Adipocyte (in vitro differentiated cells): ENCODE data around the gene TACC2.

Source experiments
- DNase-seq: peaks from one replicate; pipeline ENCODE4 v3.0.0-alpha.2; 2015; ENCODE audit warnings: low read depth
- H3K27me3 ChIP-seq: replicated peaks from 2 replicates; pipeline ENCODE4 v1.7.0; 2013; ENCODE audit warnings: mild to moderate bottlenecking, low read length, moderate library complexity; ENCODE audit not compliant: control insufficient read depth, insufficient read depth
- H3K36me3 ChIP-seq: 2 replicates; pipeline ENCODE4 v1.7.0; 2013; ENCODE audit warnings: low read length, mild to moderate bottlenecking, moderate library complexity; ENCODE audit not compliant: control insufficient read depth, insufficient read depth, severe bottlenecking
- H3K4me1 ChIP-seq: 2 replicates; pipeline ENCODE4 v1.7.0; 2013; ENCODE audit warnings: mild to moderate bottlenecking, low read length, moderate library complexity; ENCODE audit not compliant: control insufficient read depth, insufficient read depth
- H3K4me3 ChIP-seq: 2 replicates; pipeline ENCODE4 v1.7.0; 2013; ENCODE audit warnings: mild to moderate bottlenecking, low read length, moderate library complexity
- H3K9ac ChIP-seq: 2 replicates; pipeline ENCODE4 v1.7.0; 2013; ENCODE audit warnings: mild to moderate bottlenecking, low read length, moderate library complexity
- H3K9me3 ChIP-seq: 2 replicates; pipeline ENCODE4 v1.7.0; 2013; ENCODE audit warnings: mild to moderate bottlenecking, low read length, moderate library complexity; ENCODE audit not compliant: control insufficient read depth

The TACC2 gene

DNA sequence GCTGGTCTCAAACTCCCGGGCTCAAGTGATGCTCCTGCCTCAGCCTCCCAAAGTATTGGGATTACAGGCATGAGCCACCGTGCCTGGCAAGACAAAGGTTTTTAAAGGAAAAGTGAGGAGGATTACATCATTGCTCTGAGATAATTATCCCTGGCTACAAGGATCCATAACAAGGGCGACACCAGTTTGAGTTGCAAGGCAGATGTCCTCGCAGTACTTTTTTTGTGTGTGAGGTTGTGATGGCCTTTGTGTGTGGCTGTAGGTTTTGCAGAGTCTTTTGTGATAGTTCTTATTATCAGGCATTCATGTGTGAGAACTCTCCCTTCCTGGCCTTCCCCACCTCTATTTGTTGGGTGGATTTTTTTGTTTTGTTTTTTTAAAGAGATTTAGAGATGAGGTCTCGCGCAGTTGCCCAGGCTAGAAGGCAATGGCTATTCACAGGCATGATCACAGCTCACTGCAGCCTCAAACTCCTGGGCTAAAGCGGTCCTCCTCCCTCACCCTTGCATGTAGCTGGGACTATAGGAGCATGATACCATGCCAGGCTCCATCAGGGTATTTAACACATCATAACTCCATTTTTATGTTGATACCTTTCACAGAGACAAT lies 292.2 kb downstream of the TACC2 start:
- no peak for DNase-seq
- Histone ChIP-seq H3K36me3 (no peaks in the 10 kb centered on the region), H3K9me3 (no peaks in the 10 kb centered on the region), H3K4me3 (no peak overlapping the region), H3K9ac (no peak overlapping the region), H3K27me3 (no peaks in the 10 kb centered on the region), H3K4me1 (peaks cover 14% of the 10 kb centered on the region)

DNA sequence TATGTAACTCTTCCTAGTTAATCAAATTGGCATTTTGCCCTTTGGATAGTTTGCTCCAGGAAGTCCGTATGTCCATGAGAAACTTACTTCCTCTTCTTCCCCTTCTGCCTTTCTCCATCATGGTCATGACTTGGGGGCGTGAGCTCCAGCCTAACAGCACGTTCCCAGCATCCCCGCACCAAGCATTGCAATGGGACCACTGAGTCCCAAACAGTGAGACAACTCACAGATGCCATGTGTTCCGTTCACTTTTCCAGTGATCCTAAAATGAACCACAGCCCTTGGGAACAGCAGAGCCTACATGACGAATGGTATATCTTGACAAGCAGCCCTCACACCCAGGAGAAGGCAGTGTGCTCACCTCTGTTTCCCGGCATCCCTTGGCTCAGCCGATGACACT lies 292.8 kb downstream of the TACC2 start:
- DNase-seq = no peak
- no peak overlapping the region for H3K9ac ChIP-seq
- H3K9me3 ChIP-seq = no peaks in the 10 kb centered on the region
- no peaks in the 10 kb centered on the region for H3K36me3 ChIP-seq
- H3K27me3 ChIP-seq = no peaks in the 10 kb centered on the region
- H3K4me1 ChIP-seq = peaks cover 13% of the 10 kb centered on the region
- no peak overlapping the region for H3K4me3 ChIP-seq

DNA sequence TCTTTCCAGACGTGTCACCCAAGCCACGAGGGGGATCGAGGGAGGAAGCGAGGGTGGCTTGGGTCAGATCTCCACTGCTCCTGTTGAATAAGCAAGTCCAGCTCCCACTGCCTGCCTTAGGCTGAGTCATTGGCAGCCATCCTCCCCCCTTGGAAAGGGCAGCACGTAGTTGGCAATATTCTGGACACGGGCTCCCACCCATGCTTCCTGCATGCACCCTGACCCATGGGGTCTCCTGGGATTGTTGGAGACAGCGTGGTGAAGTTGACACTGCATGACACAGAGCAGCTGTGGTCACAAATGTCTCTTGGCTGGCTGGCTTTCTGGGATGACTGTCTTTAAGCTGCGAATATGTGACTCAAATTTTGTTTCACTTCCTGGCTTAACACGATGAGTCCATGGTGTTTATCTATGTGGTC lies 293.3 kb downstream of the TACC2 start:
- no peaks in the 10 kb centered on the region for H3K36me3 ChIP-seq
- H3K27me3 ChIP-seq = no peaks in the 10 kb centered on the region
- H3K9ac ChIP-seq = no peak overlapping the region
- no peak for DNase-seq
- H3K9me3 ChIP-seq = no peaks in the 10 kb centered on the region
- H3K4me1 ChIP-seq = peaks cover 13% of the 10 kb centered on the region
- H3K4me3 ChIP-seq = no peak overlapping the region

DNA sequence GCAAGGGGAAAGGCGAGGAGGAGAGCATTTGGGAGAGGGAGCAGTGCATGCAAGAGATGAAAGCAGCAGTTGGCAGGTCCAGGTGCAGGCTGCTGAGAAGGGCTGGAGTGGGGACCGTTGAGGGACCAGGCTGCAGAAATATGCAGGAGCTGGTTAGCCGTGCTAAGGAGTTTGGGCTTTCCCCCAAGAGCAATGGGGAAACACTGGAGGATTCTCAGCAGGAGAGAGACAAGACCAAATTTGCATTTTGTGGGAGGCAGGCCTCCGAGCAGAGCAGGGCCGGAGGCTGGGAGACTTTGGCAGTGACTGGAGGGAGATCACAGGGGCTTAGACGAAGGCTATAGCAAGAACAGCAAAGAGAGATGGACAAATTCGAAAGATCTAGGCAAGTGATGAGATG lies 293.9 kb downstream of the TACC2 start:
- Histone ChIP-seq H3K36me3 (no peaks in the 10 kb centered on the region), H3K9me3 (no peaks in the 10 kb centered on the region), H3K4me1 (peaks cover 15% of the 10 kb centered on the region), H3K4me3 (no peak overlapping the region), H3K9ac (no peak overlapping the region), H3K27me3 (no peaks in the 10 kb centered on the region)
- DNase-seq = no peak

DNA sequence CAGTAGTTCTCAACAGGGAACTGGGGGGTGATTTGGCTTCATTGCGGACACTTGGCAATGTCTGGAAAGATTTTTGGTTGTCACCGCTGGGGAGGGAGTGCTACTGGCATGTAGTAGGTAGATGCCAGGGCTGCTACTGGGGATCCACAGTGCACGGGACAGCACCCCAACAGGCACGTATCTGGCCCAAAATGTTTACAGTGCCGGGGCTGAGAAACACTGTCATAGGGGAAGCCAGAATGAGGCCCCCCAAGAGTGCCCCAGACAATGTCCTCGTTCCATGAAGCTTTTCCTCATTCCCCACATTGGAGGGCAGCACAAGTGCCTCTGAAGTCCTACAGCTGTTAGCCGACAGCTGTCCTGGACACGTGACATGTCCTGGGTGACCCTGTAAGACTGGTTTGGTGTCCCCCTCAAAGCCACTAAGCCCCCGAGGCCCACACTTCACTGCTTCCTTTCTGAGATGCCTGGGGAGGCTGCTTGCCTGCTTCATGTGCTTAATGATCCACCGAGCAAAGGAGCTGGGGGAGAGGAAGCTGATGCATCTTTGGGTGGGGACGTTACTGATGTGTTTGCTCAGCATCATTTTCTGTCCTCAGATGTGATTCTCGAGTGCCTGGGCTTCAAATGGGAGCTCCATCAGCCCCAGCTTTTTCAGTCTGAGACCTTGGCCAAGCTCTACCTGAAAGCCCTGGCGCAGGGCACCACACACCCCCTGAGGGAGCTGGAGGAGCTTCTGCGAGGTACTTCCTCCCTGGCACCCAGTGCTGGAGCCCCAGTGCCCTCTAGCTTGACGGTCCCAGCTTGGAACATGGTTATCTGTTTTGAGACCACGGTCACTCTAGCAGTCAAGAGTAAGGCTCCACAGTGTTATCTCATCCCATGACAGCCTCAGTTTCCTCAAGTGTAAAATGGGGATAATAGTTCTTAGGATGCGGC lies 296.8 kb downstream of the TACC2 start:
- Histone ChIP-seq H3K27me3 (no peaks in the 10 kb centered on the region), H3K4me1 (peaks cover 15% of the 10 kb centered on the region), H3K9me3 (no peaks in the 10 kb centered on the region), H3K36me3 (no peaks in the 10 kb centered on the region), H3K4me3 (no peak overlapping the region), H3K9ac (no peak overlapping the region)
- no peak for DNase-seq

DNA sequence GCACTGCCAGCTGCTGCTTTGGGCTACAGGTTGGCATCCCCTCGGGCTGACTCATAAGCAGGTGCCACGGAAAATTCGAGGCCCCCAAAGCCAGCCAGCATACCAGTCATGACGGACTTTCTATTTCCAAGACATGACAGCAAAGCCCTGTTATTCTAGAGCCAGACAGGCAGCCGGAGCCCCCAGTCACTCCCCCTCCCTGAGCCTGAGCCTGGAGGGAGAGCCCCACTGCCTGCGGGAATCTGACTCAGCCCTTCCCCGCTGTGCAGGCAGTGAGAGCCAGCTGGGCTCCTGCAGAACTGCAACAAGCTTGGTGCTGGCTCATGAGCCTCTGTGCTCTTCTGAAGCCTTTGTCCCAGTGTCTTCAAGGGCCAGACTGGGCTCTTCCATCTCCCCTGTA lies 297.9 kb downstream of the TACC2 start:
- Histone ChIP-seq H3K9me3 (no peaks in the 10 kb centered on the region), H3K36me3 (no peaks in the 10 kb centered on the region), H3K4me1 (peaks cover 15% of the 10 kb centered on the region), H3K27me3 (peaks cover 5% of the 10 kb centered on the region), H3K9ac (no peak overlapping the region), H3K4me3 (peak overlapping the region; percentile 6)
- DNase-seq = peak; percentile 61

DNA sequence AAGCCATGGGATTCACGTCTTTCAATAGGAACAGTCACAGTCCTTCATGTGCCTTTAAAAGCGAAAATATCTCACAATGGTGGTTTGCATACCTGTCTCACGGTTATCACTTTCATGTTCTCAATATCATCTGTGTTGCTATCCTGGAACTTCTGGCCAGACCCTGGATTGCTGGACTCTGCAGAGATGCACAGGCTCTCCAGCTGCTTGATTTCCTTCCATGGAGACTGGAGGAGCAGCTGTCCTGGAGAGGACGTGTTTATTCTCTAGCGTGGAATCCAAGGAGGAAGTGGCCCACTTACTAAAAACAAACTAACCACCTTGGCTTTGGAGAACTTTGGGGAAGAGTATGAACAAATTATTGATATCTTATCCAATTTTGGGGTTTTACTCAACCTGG lies 298.6 kb downstream of the TACC2 start:
- Histone ChIP-seq H3K9ac (no peak overlapping the region), H3K27me3 (peaks cover 5% of the 10 kb centered on the region), H3K4me3 (peak overlapping the region; percentile 6), H3K9me3 (no peaks in the 10 kb centered on the region), H3K4me1 (peaks cover 11% of the 10 kb centered on the region), H3K36me3 (no peaks in the 10 kb centered on the region)
- no peak for DNase-seq

DNA sequence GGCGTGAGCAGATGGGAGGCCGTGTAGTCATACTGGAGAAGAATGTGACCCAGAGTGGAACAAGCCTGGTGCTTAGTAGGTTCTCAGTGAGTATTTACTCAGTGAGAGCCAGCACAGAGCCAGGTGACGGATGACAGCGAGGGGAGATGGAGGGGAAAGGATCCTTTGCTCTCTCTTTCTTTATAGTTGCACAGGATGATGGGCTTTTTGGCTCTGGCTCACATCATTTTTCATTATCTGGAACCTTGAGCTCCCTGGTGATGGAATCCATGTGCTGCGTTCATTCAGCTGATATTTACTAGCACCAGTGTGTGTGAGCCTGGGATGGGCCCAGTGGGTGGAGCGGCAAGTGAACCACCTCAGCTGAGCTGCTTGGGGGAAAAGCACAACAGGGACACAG lies 299.3 kb downstream of the TACC2 start:
- DNase-seq = no peak
- H3K4me3 ChIP-seq = no peak overlapping the region
- no peaks in the 10 kb centered on the region for H3K9me3 ChIP-seq
- no peaks in the 10 kb centered on the region for H3K36me3 ChIP-seq
- peaks cover 5% of the 10 kb centered on the region for H3K27me3 ChIP-seq
- peaks cover 11% of the 10 kb centered on the region for H3K4me1 ChIP-seq
- H3K9ac ChIP-seq = no peak overlapping the region

DNA sequence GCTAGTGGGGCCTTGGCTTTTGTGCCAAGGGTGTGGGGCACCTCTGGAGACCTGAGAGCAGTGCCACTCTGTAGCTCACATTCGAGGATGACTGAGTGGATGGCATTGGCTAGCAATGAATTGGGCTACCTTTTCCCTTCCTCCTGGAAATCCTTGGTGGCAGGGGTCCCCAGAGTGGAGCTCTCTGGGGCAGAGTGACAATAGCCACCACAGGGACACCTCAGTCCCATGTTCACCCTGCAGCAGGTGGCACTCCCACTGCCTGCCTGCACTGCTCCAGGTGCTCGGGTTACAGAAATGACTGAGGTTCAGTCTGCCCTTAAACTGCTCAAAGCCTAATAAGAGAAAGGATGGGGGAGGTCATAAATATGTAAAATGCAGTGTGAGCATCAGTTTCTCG lies 300.0 kb downstream of the TACC2 start:
- no peaks in the 10 kb centered on the region for H3K9me3 ChIP-seq
- no peaks in the 10 kb centered on the region for H3K36me3 ChIP-seq
- peaks cover 5% of the 10 kb centered on the region for H3K27me3 ChIP-seq
- peaks cover 11% of the 10 kb centered on the region for H3K4me1 ChIP-seq
- H3K4me3 ChIP-seq = no peak overlapping the region
- no peak overlapping the region for H3K9ac ChIP-seq
- DNase-seq = no peak

DNA sequence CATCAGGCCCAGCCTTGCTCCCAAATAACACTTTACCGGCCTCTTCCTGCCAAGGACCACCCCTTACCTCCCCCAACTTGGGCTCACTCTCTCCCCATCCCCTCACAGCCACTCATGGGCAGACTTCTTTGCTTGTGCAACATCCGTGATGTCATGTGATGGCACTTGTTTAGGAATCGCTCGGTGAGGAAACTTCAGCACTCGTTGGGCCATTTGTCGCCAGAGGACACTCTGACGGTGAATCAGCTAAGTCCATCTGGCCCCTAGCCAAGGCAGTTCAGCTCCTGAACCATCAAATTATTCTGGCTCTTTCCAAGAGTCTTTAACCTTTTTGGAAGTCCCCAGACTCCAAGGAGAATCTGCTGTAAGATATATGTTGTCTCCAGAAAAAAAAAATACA lies 301.4 kb downstream of the TACC2 start:
- no peak overlapping the region for H3K9ac ChIP-seq
- H3K4me3 ChIP-seq = no peak overlapping the region
- H3K27me3 ChIP-seq = peaks cover 5% of the 10 kb centered on the region
- no peak for DNase-seq
- H3K9me3 ChIP-seq = no peaks in the 10 kb centered on the region
- peaks cover 11% of the 10 kb centered on the region for H3K4me1 ChIP-seq
- no peaks in the 10 kb centered on the region for H3K36me3 ChIP-seq

DNA sequence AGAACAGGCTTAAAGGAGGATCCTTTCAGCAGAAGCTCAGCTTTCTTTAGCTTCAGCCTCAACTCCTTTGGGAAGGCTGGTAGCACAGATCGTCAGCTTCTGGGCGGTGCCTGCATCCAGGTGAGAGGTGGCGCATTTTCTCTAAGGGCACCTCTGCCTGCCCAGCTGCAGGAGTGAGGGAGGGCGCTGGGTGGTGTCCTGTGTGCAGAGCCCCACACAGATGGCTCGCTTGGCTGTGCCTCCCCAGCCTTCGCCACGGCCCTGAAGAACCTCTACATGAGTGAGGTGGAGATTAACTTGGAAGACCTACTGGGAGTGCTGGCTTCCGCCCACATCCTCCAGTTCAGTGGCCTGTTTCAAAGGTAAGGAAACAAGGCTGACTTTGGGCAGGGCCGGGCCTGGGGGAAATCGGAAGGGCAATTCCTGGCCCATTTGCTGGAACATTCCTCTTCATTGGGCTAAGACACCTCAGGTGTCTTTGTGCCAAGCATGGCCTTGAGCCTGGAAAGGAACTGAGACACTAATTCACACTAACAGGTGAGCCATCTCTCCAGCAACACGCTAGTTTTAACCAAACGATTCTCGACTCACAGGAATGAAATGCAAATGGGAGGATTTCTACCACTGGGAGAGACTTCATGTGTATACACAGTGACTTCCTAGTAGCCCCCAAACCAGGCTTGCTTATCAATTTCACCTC lies 302.0 kb downstream of the TACC2 start:
- no peak for DNase-seq
- Histone ChIP-seq H3K4me3 (no peak overlapping the region), H3K9me3 (no peaks in the 10 kb centered on the region), H3K4me1 (peaks cover 11% of the 10 kb centered on the region), H3K36me3 (no peaks in the 10 kb centered on the region), H3K9ac (no peak overlapping the region), H3K27me3 (peaks cover 5% of the 10 kb centered on the region)
